ENCODE measurements around the gene TMEM255B. TPM values are rescaled to one million over a fixed set of nuclear protein-coding genes. Genes with fewer than 3 reads are reported as not detected.

Gene TMEM255B
- total RNA-seq, 1 donor from 2014 or later = 0.89 TPM

GRCh38 chr13:113782472-113782871, 23.4 kb downstream of the TMEM255B start:
- Mint-ChIP-seq H3K27me3 (ENCODE audit: unreplicated experiment) (peaks cover 33% of the 10 kb centered on the region), H3K27ac (ENCODE audit: unreplicated experiment) (no peak overlapping the region), H3K36me3 (ENCODE audit: unreplicated experiment) (no peaks in the 10 kb centered on the region), H3K4me1 (ENCODE audit: unreplicated experiment) (peaks cover 17% of the 10 kb centered on the region), H3K4me3 (ENCODE audit: unreplicated experiment) (no peak overlapping the region), H3K9me3 (ENCODE audit: unreplicated experiment) (no peaks in the 10 kb centered on the region)
- no peak for DNase-seq (ENCODE audit: extremely low spot score, unreplicated experiment)
- TF ChIP-seq CTCF (IDR thresholded peaks at IDR 0.05) = no peak

- H3K9me3 Mint-ChIP-seq (ENCODE audit: unreplicated experiment) = no peaks in the 10 kb centered on the region
- no peaks in the 10 kb centered on the region for H3K36me3 Mint-ChIP-seq (ENCODE audit: unreplicated experiment)
- no peak overlapping the region for H3K4me3 Mint-ChIP-seq (ENCODE audit: unreplicated experiment)
- peaks cover 17% of the 10 kb centered on the region for H3K4me1 Mint-ChIP-seq (ENCODE audit: unreplicated experiment)
- no peak for DNase-seq (ENCODE audit: extremely low spot score, unreplicated experiment)
- peaks cover 33% of the 10 kb centered on the region for H3K27me3 Mint-ChIP-seq (ENCODE audit: unreplicated experiment)
- H3K27ac Mint-ChIP-seq (ENCODE audit: unreplicated experiment) = no peak overlapping the region
- TF ChIP-seq CTCF (IDR thresholded peaks at IDR 0.05) = no peak
Measured at GRCh38 chr13:113783200-113783881, 24.3 kb downstream of the TMEM255B start.

GRCh38 chr13:113783966-113784644, 25.1 kb downstream of the TMEM255B start:
- no peaks in the 10 kb centered on the region for H3K36me3 Mint-ChIP-seq (ENCODE audit: unreplicated experiment)
- H3K27me3 Mint-ChIP-seq (ENCODE audit: unreplicated experiment) = peaks cover 30% of the 10 kb centered on the region
- TF ChIP-seq CTCF (IDR thresholded peaks at IDR 0.05) = no peak
- no peaks in the 10 kb centered on the region for H3K9me3 Mint-ChIP-seq (ENCODE audit: unreplicated experiment)
- H3K4me1 Mint-ChIP-seq (ENCODE audit: unreplicated experiment) = peaks cover 17% of the 10 kb centered on the region
- no peak overlapping the region for H3K4me3 Mint-ChIP-seq (ENCODE audit: unreplicated experiment)
- no peak overlapping the region for H3K27ac Mint-ChIP-seq (ENCODE audit: unreplicated experiment)
- no peak for DNase-seq (ENCODE audit: extremely low spot score, unreplicated experiment)

GRCh38 chr13:113784645-113785024, 25.6 kb downstream of the TMEM255B start:
- no peak for TF ChIP-seq CTCF (IDR thresholded peaks at IDR 0.05)
- Mint-ChIP-seq H3K9me3 (ENCODE audit: unreplicated experiment) (no peaks in the 10 kb centered on the region), H3K27ac (ENCODE audit: unreplicated experiment) (peak overlapping the region; percentile 23), H3K4me3 (ENCODE audit: unreplicated experiment) (no peak overlapping the region), H3K36me3 (ENCODE audit: unreplicated experiment) (no peaks in the 10 kb centered on the region), H3K27me3 (ENCODE audit: unreplicated experiment) (peaks cover 28% of the 10 kb centered on the region), H3K4me1 (ENCODE audit: unreplicated experiment) (peaks cover 17% of the 10 kb centered on the region)
- no peak for DNase-seq (ENCODE audit: extremely low spot score, unreplicated experiment)
